HG03565 (cell line): ENCODE results near the gene NQO2.

ENCODE experiments used
- ATAC-seq: cut with Tn5 transposase; IDR thresholded peaks from one replicate; pipeline ENCODE4 v1.9.1; 2021; ENCODE audit warnings: mild to moderate bottlenecking, moderate library complexity; ENCODE audit not compliant: unreplicated experiment

The NQO2 gene

GRCh38 chr6:3068329-3069214 is 68.9 kb downstream of the NQO2 start, which contains the start of gene RIPK1:
Gene RIPK1, plus strand, starts transcription at chr6:3068494. Its CDS starts 8,330 bp downstream, at chr6:3076824.
- ATAC-seq: peak; percentile 67
